CD4-positive, alpha-beta T cell treated with Interleukin-6 for 4 hours (primary cell): ENCODE data around the gene SPATA25.
"Not testable (repeated sequence)": the region's sequence is repeated elsewhere in the genome, so short reads cannot be mapped to it uniquely, and the experiment has no call there.

Experiments used
- DNase-seq: peaks from one replicate; pipeline ENCODE4 v3.0.0-alpha.2; 2020; ENCODE audit warnings: mixed read lengths

The SPATA25 gene

DNA sequence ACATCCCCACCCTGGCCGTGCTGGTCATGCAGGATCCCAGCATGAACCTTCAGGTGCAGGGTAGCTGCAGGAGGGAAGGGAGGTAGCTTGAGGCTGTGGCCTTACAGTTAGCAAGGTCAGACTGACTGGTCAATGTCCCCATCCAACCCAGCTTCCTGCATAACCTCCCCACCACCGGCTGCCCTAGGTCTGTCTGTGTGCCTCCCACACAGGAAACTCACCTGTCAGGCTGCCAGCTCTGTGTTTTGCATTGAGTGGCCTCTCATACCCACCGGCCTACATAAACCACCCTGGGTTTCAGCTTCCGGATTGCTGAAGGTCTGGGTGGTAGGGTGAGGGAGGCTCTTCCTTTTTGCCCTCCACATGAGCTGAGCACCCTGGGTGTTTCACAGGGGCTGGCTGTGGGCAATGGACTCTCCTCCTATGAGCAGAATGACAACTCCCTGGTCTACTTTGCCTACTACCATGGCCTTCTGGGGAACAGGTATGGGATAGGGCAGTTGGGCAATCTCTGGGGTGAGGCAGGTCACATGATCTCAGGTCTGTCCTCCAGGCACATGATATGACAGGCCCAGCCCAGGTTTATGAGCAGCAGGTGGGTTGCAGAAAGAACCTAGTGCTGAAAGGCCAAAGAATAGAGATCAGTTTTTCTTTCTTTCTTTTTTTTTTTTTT is 5.5 kb upstream of the SPATA25 start:
- peak; percentile 55 for DNase-seq

DNA sequence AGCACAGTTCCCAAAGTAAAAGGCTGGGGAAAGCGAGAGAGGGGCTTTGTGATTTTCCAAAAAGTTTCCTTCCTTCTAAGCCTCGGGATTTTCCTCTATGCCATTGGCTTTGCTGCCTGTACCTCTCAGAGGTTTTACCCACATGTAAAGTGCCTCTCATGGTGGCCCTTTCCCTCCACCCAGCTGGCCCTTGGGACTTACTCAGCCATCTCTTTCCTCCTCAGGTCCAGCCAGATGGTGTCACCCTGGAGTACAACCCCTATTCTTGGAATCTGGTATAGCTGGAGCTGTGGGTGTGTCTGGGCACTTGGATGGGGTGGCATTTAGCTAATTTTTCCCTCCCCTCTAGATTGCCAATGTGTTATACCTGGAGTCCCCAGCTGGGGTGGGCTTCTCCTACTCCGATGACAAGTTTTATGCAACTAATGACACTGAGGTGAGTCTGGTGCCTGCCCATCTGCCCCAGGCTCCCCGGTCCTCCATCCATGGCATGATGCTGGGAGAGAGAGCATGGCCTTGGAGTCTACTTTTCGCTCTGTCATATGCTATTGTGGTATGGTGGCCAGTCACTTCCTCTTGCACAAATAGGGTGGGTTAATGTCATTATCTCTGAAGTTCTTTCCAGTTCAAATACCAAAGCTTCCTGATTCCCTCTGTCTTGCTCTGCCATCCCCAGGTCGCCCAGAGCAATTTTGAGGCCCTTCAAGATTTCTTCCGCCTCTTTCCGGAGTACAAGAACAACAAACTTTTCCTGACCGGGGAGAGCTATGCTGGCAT is 4.8 kb upstream of the SPATA25 start:
- no peak for DNase-seq

DNA sequence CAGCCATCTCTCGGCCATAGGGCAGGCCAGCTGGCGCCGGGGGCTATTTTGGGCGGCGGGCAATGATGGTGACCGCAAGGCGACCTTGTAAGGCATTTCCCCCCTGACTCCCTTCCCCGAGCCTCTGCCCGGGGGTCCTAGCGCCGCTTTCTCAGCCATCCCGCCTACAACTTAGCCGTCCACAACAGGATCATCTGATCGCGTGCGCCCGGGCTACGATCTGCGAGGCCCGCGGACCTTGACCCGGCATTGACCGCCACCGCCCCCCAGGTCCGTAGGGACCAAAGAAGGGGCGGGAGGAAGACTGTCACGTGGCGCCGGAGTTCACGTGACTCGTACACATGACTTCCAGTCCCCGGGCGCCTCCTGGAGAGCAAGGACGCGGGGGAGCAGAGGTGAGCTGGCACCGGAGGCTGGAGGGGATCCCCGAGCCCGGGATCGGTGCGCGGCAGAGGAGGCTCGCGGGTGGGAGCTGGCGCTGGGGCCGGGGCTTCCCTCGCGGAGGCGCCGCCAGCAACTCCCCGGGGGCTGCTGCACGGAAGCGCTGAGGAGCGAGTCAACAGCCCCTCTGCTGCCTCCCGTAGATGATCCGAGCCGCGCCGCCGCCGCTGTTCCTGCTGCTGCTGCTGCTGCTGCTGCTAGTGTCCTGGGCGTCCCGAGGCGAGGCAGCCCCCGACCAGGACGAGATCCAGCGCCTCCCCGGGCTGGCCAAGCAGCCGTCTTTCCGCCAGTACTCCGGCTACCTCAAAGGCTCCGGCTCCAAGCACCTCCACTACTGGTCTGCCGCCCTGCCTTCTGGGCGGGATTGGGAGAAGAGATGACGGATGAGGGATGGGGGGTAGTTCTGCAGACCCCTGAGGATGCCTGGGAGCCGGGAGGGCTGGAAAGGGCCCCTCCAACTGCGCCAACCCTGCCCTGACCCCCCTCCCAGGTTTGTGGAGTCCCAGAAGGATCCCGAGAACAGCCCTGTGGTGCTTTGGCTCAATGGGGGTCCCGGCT is 3.9 kb upstream of the SPATA25 start, which contains the start of the genes CTSA and NEURL2:
Gene CTSA, plus strand, starts transcription at position 351 of the 999 bp plus-strand sequence. Its CDS starts 234 bp downstream, at position 585.
Gene NEURL2, minus strand, starts transcription at position 224 of the 999 bp plus-strand sequence. Its CDS starts 217 bp downstream, at position 7.
- peak; percentile 86 for DNase-seq

DNA sequence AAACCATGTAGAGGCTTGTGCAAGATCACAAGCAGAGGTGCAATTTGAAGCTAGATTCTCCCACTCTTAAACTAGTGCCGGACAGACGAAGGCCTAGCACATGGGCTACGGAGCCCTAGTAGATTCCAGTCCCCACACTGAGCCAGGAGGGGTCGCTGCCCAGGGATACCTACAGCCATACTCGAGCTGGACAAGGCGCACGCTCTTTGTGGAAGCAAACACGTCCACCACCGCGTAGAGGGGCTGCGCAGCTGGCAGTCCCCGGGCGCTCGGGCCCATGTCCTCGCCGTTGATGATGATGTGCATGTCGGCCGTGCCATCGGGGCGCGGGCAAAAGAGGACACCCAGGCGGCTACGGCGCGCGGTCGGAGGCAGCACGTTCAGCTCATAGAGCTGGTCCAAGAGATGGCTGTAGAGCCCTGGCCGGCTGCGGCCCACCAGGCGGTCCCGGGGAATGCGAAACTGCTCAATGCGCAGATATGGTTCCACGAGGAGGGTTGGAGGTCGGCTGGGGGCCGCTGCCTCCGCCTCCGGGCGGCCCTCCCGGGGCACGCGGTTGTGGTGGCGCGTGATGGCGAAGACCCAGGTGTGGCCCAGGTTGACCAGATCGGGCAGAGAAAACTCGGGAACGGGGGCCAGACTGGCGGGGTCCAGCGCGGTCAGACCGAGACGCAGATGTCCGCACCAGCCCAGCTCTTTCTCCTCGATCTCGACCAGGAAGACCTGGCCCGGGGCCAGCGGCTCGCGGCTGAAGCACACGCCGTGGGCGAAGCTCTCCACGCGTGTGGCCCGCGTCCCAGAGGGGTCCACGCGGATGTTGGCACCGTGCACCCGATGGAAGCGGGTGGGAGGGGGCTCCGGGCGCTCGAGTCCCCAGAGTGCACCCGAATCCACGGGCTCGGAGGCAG is 2.9 kb upstream of the SPATA25 start:
- peak; percentile 65 for DNase-seq

DNA sequence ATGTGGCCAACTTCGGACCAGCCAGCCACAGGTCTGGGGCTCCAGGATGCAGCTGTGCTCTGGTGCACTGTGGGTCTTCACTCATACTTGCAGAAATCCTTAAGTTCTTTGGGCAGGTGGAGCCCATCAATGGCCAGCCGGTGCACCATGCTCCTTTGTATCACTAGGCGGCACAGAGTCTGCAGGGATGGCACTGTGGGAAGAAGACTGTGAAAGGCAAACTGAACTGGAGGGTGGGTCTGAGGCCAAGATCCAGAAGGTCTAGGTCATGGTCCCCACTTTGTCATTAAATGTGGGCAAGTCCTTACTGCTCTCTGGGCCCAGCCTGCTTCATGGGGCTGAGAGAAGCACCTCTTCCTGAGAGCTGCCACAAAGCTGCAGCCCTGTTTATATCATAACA is 1.3 kb upstream of the SPATA25 start:
- DNase-seq = no peak

DNA sequence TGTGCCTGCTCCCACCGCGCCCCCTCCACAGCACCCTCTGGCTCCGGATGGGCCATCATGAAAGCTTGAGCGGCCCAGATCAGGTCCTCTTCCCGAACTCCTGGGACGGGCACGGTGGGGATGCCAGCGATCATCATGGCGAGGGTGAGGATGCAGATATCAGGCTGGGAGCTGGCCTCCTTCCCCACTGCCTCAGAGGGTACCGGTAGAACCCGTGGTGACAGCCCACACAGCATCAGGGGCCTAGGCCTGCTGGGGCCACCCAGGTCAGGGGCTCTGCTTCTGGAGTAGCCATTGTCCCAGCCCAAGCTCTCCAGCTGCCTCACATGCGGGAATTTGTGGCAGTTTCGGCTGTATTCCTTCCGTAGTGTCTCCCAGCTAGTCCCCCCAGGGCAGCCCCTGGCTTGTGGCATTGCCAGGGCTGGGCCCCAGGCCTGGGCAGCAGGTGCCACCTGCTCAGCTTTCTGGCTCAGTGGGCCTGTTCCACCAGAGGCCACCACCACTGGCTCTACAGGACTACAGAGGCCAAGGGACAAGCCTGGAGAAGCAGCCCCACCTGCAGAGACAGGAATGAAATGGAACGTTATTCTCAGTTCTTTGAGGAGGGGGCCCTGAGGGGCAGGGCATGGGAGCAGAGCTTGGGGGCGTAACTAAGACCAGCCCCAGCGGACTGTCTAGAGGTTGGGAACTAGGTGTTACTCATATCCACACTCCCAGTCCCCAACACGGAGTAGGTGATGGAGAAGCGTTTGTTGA is 654 bp downstream of the SPATA25 start:
- DNase-seq = no peak

DNA sequence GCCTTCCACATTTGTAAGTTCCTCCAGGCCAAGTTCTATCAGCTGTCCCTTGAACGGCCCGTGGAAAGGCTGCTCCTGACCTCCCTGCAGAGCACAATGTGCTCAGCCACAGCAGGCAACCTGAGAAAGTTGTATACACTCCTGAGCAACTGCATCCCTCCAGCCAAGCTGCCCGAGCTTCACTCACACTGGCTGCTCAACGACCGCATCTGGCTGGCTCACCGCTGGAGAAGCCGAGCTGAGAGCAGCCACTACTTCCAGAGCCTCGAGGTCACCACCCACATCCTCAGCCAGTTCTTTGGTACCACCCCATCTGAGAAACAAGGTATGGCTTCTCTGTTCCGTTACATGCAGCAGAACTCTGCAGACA is 4.3 kb downstream of the SPATA25 start:
- no peak for DNase-seq

DNA sequence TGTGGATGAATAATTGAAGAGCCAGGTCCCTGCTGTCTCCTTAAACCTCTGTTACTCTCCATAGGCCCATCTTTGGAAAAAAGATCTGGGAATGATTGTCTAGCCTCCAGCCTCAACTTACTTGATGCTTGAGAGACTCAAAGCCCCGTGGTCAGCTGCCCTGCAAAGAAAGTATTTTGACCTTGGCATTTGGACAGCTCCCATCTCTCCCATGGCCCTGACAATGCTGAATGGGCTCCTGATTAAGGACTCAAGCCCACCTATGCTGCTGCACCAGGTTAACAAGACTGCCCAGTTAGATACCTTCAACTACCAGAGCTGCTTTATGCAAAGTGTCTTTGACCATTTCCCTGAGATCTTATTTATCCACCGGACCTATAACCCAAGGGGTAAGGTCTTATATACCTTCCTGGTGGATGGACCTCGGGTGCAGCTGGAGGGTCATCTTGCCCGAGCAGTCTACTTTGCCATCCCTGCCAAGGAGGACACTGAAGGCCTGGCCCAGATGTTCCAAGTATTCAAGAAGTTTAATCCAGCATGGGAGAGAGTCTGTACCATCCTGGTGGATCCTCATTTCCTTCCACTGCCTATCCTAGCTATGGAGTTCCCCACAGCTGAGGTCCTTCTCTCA is 4.8 kb downstream of the SPATA25 start:
- no peak for DNase-seq

DNA sequence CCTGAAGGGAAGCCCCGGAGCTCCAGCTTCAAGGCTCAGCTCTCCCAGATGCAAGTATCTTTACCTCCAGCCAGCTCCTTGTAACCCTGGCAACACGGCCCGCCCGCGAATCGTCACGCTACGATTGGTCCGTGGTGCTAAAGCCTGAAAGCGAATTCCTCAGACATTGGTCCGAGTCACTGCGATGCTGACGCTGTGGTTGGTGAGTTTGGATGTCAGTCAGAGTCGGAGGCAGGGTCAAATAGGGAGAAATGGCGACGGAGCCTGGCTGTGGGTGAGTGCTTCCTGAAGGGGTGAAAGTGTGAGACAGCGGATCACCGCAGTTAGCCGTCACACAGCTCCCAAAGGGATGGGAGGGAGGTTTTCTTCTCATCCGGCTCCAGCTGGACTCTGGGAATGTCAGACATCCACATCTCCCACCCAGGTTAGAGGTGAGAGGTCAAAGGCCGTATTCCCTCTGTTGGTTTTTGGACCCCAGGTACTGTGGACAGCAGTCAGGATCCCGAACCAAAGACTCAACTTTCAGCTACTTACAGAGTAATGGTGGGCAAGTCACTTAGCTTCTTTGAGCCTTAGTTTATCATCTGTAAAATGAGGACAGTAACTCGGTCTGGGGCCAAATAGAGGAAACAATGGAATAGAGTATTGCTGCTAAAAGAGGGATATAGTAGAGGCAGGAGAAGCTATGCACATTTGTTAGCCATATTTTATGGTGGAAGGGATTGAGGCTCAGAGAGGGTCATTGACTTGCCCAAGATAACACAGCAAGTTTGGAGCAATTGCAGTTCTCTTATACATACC is 6.2 kb downstream of the SPATA25 start, which contains the start of gene ZSWIM1:
Gene ZSWIM1, plus strand, starts transcription at position 240 of the 801 bp plus-strand sequence. CDS start 1,366 bp downstream, outside the sequence.
- peak; percentile 99 for DNase-seq

DNA sequence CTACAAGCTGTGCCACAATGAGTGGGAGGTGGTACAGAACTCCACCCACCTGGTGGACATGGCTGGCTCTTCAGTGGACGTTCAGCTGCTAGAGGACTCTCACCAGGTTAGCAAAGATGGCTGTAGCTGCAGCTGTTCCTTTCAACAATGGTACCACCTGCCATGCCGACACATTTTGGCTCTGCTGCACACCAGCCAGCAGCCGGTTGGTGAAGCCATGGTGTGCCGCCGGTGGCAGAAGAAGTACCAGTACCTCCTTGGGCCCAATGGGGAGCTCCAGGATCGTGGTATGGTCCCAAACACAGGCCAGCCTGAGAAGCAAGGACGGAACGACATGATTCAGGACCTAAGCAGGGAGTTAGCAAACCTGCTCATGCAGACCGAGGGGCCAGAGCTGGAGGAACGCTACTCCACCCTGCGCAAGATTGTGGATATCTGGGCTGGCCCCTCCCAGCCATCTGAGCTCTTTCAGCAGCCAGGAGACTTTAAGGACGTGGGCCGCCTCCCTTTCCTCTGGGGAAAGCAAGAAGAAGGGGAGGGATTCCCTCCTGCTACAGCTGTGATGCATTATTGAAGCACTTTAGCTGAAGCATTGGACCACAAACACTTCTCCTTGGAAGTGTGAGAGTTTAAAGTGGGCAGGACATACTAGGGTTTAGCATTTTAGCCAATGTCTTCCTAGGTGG is 9.2 kb downstream of the SPATA25 start:
- no peak for DNase-seq

DNA sequence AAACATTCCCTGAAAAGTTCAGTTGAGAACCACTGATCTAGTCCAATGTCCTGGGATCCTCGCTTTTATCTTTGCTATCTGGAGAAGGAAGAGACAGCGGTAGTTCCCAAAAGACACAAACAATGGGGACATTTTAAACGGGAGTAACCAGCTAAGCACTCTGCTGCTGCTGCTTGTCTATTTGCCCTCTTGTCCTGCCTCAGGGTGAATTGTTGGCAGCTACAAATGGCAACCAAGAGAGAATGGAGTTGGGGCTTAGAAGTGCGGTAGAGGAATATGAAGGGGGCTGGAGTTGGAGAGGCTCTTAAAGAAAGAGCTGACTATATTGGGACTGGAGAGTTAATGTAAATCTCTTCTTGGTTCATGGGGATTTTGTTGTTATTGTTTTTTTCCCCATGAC is 12.8 kb downstream of the SPATA25 start:
- no peak for DNase-seq

DNA sequence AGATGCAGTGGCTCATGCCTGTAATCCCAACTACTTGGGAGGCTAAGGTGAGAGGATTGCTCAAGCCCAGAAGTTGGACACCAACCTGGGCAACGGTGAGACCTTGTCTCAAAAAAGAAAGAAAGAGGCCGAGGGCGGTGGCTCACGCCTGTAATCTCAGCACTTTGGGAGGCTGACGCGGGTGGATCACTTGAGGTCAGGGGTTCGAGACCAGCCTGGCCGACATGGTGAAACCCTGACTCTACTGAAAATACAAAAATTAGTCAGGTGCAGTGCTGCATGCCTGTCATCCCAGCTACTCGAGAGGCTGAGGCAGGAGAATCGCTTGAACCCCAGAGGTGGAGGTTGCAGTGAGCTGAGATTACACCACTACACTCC is 13.3 kb downstream of the SPATA25 start:
- DNase-seq = not testable (repeated sequence)

DNA sequence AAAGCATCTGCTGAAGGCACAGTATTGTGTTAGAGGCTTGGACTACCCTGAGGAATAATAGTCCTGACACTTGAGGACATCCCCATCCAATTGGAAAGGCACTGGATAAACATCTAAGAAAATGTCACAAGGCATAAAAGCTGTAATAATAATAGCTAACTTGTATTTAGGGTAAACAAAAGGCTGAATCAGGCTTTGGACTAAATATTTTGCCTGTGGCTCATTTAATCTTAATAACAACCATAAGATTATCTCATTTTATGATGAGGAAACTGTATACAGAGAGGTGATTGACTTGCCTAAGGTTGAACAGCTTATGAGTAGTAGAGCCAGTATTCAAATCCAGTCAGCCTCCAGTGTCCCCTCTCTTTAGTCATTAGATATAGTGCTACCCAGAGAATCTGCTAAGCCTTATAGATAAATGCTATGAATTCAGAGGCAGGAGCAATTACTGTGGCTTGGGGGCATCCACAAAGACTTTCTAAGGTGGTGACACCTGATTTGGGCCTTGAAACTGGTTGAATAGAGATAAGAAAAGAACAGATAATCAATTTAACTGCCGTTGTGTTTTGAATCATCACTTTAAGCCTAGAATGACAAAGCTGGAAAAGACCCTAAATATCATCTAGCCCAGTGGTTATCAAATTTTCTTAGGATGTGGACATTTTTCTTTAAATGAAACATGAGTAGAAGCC is 13.9 kb downstream of the SPATA25 start:
- no peak for DNase-seq

DNA sequence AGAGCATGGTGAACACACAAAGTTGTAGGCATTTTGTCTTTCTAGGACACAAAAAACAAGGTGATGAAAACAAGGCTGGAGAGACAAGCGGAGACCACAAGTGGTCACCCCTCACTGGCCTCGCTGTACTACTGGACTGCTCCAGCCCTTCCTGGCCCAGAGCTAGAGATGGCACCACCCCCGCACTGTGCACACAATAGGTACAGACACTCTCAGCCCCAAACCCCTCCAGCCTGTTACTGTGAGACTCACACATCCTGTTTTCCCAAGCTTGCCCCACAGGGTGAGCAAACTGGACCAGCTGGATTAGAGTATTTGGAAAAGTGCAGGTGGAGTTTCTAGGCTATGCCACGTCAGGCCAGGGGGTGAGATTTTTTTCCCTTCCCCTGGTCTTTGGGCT is 14.8 kb downstream of the SPATA25 start:
- DNase-seq = no peak

DNA sequence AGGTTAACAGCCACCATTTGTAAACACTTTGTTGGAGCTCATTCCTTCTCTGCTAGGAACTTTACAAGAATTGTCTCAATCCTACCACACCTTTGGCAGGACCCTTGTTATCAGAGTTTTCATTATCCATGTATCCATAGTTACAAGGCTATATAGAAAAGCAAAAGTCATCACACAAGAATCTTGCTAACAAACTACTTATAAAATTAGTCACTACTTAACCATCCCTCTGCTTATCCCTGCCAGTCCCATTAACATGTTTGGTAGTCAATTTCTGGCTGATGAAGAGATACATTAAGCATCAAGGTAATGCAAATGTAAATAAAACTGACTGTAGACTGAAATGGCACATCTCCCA is 19.6 kb downstream of the SPATA25 start:
- DNase-seq = no peak

DNA sequence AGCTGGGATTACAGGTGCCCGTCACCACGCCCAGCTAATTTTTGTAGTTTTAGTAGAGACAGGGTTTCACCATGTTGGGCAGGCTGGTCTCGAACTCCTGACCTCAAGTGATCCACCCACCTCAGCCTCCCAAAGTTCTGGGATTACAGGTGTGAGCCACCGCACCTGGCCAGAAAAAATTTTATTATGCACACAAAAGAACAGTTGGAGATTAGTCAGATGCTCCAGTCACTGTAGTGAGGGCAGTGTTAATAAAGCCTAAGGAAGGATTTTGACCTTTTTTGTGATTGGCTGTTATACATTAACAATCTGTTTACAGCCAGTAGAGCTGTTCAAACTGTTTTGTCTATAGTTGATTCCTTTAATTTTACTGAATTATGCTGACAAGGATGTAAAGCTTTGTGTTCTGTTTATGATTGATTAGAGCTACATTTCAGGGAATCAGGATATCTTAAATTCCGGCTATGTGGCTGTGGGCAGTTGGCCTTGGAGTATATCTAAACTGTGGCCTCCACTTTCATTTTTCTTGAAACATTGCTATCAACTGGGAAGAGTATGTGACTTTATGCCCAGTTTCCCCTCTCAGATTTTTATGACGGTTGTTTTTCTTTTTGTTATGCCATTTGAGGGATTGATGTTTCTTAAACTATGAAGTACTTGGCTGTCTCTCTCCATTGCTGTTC is 20.1 kb downstream of the SPATA25 start:
- DNase-seq = no peak

DNA sequence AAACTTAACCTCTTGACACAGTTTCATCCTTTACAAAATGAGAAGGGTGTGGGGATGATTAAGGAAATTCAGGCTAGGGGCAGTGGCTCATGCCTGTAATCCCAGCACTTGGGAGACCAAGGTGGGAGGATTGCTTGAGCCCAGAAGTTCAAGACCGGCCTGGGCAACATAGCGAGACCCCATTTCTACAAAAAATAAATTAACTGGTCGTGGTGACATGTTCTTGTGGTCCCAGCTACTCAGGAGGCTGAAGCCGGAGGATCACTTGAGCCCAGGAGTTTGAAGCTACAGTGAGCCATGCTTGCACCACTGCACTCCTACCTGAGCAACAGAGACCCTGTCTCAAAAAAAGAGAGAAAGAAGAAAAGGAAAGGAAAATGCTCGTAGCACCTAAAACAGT is 21.0 kb downstream of the SPATA25 start:
- DNase-seq = no peak
